NOMO-1 treated with dmso at 0.1 percent for 144 hours (cell line): Measurements from ENCODE around the gene NDRG2.
"Not testable (repeated sequence)": the region's sequence is repeated elsewhere in the genome, so short reads cannot be mapped to it uniquely, and the experiment has no call there.

Experiments used
- DNase-seq: peaks from one replicate; lab custom pipeline; 2025; ENCODE audit not compliant: unreplicated experiment; lab: John Stamatoyannopoulos, UW

Gene NDRG2

GRCh38 chr14:21015312-21015711 lies 9.5 kb downstream of the NDRG2 start:
- peak; percentile 60 for DNase-seq

- DNase-seq: peak; percentile 20
These were observed 10.1 kb downstream of the NDRG2 start for GRCh38 chr14:21014761-21015190.

GRCh38 chr14:21011136-21011535 lies 13.7 kb downstream of the NDRG2 start:
- no peak for DNase-seq

GRCh38 chr14:21009721-21010120 lies 15.1 kb downstream of the NDRG2 start:
- not testable (repeated sequence) for DNase-seq

GRCh38 chr14:21003788-21004346 lies 21.0 kb downstream of the NDRG2 start:
- DNase-seq: no peak

- no peak for DNase-seq
These were observed 23.6 kb downstream of the NDRG2 start for GRCh38 chr14:21001218-21001617.

- no peak for DNase-seq
These were observed 25.3 kb downstream of the NDRG2 start for GRCh38 chr14:20999591-20999990.

- no peak for DNase-seq
These were observed 26.0 kb downstream of the NDRG2 start, which contains the start of gene SLC39A2 for GRCh38 chr14:20998674-20999366. TSS of gene SLC39A2 (plus strand) at chr14:20999293. CDS start at chr14:20999447, 154 bp downstream.

GRCh38 chr14:20998139-20998538 lies 26.7 kb downstream of the NDRG2 start:
- no peak for DNase-seq

- no peak for DNase-seq
These were observed 27.3 kb downstream of the NDRG2 start for GRCh38 chr14:20997564-20997963.

GRCh38 chr14:20997115-20997514 lies 27.7 kb downstream of the NDRG2 start:
- no peak for DNase-seq

- DNase-seq: no peak
These were observed 28.3 kb downstream of the NDRG2 start for GRCh38 chr14:20996521-20996920.

GRCh38 chr14:20989787-20990600 lies 34.9 kb downstream of the NDRG2 start, which contains the start of gene METTL17:
TSS of gene METTL17 (plus strand) at chr14:20989980. CDS start at chr14:20990003, 23 bp downstream.
- DNase-seq: peak; percentile 96

- no peak for DNase-seq
These were observed 35.4 kb downstream of the NDRG2 start for GRCh38 chr14:20989471-20989786.

- DNase-seq: peak; percentile 63
These were observed 36.0 kb downstream of the NDRG2 start for GRCh38 chr14:20988717-20989470.

GRCh38 chr14:20986811-20987210 lies 38.0 kb downstream of the NDRG2 start:
- no peak for DNase-seq

- peak; percentile 32 for DNase-seq
These were observed 39.2 kb downstream of the NDRG2 start for GRCh38 chr14:20985650-20986049.

- no peak for DNase-seq
These were observed 42.1 kb downstream of the NDRG2 start for GRCh38 chr14:20982646-20983369.

GRCh38 chr14:20980906-20981305 lies 44.0 kb downstream of the NDRG2 start:
- no peak for DNase-seq

- DNase-seq: no peak
These were observed 46.2 kb downstream of the NDRG2 start for GRCh38 chr14:20978687-20979086.

GRCh38 chr14:20976291-20976690 lies 48.6 kb downstream of the NDRG2 start:
- DNase-seq: no peak
